Activated CD4-positive, alpha-beta T cell treated with anti-CD3 and anti-CD28 coated beads for 48 hours (primary cell): ENCODE results near the gene ULBP2.
A peak's percentile ranks its signal among the peaks of the same experiment; 100 is the strongest.
"Not testable (repeated sequence)": the region's sequence is repeated elsewhere in the genome, so short reads cannot be mapped to it uniquely, and the experiment has no call there.

Experiments used
- DNase-seq: peaks from one replicate; pipeline ENCODE4 v3.0.0-alpha.2; 2020

Gene ULBP2

DNA sequence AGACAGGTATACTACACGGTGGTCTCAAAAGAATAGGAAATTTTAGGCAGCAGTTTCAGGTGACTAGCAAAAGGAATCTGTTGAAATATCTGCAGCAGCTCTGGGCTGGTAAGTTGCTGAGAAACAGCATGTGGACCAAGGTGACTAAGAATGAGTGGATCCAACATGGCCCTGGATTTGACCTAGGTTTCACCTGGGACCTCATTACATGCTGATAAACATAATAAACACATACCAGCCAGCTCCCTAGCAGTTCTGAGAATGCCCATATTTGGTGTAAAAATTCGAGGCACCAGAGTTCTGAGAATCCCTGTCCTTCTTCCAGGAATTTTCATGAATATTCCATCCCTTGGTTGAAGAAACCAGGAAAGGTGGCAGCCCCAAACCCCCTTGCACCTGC lies 11.6 kb downstream of the ULBP2 start:
- not testable (repeated sequence) for DNase-seq

DNA sequence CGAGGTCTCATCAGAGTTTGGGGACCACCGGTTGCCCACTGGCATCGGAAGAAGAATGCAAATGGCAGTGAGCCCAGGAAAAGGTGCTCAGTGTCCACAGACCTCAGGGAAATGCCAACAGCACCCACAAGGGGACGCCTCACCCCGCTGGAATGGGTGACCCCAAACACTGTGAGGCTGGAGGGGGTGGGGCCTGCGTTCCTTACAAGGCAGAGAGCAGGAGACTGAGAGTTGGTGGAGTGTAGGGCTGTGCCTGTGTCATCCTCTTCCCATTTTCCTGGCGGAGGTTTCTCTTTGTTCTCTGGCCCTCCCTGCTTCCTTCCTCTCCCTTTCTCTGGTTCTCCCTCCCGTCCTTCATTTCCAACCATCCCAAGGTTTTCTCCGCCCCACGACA lies 12.1 kb downstream of the ULBP2 start:
- not testable (repeated sequence) for DNase-seq

DNA sequence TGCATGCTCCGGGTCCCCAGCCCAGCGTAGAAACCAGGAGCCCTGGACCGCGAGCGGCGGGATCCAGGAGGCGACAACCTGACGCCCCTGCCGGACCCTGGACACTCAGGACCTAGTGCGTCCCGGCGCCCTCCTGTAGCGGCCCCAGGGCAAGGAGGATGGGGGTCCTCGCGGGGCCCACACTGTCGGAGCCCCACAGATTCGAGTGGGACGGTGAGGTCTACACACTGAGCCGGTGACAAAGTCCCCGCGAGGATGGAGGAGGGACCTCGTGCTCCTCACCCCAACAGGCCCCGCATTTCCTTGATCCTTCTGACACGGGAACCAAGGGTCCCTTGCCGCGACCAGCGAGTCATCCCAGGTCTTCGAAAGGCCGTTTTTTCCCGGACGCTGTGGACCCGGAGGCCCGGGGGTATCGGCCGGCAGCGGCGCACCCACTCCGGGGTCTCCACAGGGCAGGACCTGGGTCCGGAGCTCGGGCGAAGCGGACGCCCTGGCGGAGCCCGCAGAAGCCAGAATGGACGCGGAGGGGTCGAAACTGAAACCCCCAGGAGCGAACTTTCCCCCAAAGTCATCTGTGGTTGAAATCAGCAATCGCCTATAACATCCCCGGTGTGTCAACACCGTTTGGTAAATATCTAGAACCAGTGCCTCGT lies 12.6 kb downstream of the ULBP2 start:
- DNase-seq: not testable (repeated sequence)

DNA sequence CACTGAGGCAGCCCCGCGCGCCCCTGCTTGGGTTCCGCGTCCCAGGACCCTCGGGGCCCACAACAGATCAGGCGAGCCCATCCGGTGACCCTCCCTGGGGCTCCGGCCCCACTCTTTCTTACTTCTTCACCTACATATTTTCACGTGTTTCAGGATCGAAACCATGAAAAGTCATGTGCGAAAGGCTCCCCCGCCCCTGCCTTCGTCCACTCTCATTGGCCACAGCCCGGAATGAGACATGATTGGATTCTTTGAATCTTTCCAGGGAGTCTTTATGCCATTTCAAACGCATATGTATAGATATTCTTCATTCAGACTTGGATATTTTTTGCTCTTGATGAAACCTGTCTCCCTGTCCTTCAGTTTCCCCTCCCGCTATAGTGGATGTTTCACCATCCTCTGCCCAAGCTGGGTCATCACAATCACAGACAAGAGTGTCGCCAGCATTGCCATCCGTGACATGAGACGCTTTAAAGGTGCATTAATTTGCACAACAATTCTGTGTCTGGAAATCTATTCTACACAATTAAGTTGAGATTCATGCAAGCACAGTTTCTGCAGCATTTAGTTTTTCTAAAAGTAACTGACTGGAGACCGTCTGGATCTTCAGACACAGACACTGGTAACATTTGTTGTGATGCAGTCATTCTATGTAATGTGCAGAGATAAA lies 13.3 kb downstream of the ULBP2 start:
- not testable (repeated sequence) for DNase-seq

DNA sequence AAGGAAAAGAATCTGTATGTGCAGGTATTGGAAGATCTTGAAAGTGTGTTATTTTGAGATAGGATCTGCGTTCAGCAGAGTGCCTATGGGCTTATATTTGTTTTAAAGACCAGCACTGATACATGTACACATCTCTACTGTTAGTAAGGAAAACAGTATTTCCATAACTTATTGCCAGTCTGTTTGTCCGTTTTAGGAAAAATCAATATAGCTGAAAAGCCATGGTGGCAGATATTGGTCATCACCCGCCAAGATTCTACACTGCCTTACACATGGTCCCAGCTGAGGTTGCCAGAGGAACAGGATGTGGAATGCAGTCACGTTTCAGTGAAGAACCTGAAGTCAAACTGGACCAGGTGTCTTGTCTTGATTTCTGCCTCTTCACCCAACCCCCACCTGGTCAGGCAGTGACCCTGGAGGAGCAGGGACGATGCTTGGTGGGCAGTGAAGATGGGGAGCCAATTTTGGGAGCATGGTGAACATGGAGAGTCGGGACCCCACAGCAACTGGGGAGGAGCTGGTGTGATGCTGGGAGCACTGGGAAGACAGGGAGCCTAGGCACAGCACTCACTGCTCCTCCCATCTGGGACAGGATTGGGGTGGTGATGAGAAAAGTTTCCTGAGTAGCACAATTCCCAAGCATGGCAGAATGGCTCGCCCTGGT lies 14.0 kb downstream of the ULBP2 start:
- not testable (repeated sequence) for DNase-seq

DNA sequence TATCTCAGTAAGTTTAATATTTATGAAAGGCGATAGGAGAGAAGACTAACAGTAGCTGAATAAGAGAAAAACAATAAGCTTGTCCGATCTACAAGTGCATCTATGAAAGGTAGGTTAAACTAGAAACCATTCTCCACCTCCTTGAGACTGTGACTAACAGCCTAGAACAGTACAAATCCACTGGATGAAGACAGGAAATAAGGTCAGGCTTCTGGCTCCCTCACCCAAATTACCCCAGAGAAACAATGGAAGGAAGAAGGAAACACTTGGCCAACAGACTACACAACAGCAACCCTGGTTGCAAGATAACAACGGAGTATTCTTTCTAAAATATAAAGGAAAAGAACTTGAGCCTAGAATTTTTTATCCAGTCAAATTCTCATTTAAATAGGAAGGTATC lies 16.3 kb downstream of the ULBP2 start:
- DNase-seq: not testable (repeated sequence)

DNA sequence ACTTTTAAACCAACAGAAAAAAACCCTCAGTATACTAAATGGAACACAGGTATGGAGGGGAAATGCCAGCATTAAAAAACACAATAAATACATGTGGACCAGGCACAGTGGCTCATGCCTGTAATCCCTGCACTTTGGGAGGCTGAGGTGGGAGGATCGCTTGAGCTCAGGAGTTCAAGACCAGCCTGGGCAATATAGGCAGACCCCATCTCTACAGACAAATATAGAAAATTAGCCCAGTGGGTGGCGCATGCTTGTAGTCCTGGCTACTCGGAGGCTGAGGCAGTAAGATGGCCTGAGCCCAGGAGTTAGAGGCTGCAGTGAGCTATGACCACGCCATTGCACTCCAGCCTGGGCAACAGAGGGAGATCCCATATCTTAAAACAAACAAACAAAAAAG lies 18.0 kb downstream of the ULBP2 start:
- not testable (repeated sequence) for DNase-seq

DNA sequence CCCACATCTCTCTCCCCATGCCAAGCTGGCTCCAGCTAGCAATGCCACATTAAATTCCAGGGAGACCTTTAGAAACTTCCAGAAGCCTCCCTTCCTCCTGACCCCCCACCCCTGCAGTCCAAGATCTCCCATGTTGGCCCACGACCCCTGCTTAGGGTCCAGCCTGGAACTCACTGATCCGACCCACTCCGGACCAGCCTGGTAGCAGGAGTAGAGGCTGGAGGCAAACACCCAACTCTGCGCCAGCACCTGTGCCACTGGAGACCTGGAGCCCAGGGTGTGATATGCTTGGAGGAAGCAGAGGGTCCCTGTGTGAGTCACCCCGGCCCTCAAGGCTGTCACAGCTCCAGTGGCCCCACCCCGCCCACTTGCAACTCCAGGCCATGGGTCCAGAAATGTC lies 18.7 kb downstream of the ULBP2 start:
- no peak for DNase-seq

DNA sequence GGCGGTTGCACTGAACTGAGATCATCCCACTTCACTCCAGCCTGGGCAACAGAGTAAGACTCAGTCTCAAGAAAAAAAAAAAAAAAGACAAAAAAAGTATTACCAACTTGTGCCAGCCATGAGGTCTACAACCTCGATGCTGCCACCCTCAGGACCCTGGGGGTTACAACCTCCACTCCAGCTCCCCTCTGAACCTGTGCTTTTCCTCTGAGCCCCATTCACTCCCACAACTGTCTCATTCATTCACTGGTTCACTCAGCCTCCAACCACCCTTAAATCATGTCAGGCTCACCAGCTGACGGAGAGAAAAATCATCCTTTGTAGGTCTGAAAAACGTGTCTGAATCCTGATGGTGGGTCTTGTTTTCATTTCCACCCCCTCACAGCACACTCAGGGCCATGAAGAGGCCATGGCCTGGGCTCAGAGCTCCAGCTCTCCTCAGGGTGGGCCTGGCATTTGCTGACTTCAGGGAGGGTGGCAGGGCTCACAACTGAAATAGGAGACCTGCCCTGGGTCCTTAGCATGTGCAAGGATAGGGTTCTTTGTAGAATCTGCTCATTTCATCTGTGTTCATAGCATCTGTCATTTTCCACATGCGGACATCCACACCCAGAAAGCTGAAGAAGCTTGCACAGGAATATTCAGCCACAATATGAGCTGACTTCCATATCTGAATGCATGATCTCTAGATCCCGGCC lies 20.1 kb downstream of the ULBP2 start:
- peak; percentile 60 for DNase-seq

DNA sequence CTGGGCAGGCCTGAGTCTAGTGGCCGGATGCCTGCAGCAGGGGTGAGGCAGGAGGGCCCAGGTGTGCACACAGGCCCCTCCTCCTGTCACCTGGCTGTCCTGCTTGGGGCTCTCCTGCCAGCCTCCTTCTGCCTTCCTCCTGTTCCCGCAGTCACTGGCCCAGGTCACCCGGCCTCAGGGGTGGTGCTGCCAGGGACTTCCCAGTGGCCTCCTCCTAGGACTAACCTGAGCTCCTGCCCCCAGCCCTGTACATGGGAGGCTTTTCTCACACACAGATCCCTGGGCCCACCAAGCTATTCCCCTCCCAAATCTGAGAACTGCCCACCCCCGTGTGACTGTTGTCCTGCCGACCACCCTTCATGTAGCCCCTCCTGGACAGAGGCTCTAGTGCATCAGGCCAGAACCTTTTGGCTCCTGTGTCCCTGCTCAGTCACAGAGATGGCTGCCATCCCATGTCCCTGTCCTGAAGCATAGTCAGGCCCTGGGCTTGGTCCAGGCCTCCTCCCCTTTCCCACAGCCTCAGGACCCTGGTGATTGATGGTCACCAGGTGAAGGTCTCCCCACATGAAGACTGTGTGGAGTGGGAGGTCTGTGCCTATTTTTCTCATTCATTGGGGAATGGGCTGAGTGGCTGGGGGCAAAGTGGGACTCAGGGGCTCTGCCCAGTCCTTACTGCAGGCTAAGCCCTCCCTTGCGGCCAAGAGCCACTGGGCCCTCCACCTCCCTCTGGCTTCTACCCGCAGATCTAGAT lies 20.8 kb downstream of the ULBP2 start:
- no peak for DNase-seq

DNA sequence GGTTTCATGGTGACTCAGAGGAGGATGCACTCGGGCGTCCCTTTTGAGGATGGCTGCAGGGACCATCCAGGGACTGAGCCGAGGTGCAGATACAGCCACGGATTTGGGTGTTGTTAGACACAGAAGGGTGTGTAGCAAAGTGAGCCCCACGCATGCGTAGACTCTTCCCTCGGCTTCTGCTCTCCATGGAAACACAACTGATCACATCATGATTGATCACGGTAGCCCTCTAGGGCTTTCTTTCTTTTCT lies 21.3 kb downstream of the ULBP2 start:
- DNase-seq: peak; percentile 68

DNA sequence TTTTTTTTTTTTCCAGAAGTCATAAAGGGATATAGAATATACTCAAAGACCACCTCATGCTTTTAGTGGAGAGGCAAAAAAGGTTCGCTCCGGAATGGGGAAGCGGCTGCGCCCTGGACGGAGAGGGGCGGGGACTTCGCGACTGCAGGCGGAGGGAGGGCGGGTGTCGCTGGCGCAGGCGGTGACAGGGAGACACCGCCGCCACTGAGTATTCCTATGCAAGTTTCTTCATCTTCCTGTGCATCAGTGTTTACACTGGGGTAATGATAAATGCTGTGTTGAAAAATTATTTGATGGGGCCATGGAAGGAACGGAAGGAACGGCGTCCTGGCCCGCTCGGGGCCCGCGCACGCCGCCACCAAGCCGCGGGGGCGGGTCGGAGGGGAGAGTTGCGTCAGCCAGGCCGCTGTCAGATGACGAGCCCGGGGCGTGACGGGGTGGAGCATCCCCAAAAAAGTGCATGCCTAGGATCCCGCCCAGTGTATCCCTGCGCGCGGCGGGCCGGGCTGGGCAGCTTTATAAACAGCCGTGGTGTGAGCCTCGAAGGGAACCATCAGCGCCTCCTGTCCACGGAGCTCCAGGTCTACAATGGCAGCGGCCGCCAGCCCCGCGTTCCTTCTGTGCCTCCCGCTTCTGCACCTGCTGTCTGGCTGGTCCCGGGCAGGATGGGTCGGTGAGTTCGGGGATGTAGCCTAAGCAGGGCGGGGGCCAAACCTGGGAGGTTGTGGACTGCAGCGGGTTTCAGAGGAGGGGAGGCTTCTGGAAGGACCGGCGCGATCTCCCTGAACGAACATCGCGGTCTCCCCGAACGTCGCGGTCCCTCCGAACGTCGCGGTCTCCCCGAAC lies 21.9 kb downstream of the ULBP2 start, which contains the start of gene ULBP1:
Gene ULBP1 (plus strand): TSS at position 482 of the 846 bp plus-strand sequence. CDS start 107 bp downstream, at position 589.
- peak; percentile 92 for DNase-seq

DNA sequence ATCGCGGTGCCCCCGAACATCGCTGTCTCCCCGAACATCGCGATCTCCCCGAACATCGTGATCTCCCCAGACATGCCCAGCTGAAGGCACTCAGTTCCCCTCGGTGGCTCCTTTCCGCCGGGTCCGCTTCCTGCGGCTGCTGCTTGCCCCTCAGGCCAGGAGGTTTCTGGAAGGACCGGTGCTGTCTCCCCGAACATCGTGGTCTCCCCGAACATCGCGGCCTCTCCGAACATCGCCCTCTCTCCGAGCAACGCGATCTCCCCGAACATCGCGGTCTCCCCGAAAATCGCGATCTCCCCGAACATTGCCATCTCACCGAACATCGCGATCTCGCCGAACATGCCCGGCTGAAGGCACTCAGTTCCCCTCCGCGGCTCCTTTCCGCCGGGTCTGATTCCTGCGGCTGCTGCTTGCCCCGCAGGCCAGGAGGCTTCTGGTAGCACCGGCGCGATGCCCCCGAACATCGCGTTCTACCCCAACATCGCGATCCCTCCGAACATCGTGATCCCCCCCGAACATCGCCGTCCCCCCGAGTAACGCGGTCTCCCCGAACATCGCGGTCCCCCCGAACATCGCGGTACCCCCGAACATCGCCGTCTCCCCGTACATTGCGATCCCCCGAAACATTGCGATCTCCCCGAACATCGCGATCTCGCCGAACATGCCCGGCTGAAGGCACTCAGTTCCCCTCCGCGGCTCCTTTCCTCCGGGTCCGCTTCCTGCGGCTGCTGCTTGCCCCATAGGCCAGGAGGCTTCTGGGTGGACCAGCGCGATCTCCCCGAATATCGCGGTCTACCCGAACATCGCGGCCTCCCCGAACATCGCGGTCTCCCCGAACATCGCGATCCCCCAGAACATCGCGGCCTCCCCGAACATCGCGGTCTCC lies 22.7 kb downstream of the ULBP2 start:
- DNase-seq: peak; percentile 30

DNA sequence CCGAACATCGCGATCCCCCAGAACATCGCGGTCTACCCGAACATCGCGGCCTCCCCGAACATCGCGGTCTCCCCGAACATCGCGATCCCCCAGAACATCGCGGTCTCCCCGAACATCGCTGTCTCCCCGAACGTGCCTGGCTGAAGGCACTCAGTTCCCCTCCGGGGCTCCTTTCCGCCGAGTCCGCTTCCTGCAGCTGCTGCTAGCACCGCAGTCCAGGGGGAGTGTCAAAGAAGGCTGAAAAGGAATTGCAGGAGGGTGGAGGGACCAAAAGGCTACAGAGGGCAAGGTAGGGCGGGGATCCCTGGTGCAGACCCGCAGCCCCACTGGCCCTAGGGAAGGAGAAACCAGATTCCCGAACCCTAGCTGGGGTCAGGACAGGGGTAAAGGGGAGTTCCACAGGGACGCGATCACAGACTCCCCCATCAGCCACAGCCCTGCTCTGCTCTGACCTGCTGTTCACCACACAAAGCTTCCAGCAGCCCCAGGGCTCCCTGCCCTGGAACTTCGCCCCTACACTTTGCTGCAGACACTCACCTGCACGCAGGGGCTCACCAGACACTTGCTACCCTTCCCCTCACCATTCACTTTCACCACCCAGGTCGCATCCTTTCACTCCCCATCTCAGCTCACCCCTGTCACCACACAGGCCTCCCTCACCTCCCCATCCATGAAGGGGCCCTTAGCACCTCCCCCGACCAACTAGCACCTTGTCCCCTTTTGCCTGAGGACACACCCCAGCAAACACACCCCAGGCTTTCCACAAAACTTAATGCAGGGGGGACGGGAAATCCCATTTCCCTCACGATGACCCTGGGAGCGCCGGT lies 23.6 kb downstream of the ULBP2 start:
- no peak for DNase-seq

DNA sequence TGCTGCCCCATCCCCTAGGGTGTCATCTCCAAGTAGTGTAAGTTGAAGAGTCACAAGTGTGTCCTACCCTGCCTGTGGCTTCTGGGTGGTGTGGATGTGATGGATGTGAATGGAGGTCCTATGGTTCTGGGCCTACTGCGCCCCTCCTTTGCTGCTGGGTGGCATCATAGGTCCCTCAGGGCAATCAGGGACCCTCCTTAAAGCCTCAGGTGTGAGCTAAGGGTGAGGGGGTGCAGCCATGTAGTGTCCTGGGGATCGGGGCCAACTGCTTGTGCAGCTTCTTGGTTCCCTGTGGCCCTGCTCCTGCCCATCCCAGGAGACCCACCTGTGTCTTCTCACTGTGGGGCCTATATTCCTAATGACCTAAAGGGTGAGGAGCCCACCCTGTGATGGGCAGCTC lies 24.5 kb downstream of the ULBP2 start:
- not testable (repeated sequence) for DNase-seq

DNA sequence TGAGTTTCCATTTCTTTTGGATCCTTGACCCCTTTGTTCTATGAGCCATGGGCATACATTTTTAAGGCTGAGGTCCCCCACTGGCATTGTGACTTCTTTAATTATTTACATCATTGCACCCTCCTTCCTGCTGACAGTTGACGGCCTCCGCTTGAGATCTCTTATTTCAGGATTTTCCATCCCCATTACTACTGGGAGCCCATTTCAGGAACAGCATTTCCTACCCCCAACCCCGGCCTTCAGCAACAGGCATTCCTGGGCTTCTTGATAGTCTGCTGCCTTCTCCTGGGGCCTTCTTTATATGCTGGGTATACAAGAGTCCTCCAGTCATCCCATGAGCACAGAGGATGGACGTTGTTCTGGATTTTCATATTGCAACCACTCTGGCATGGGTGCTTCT lies 25.8 kb downstream of the ULBP2 start:
- DNase-seq: no peak

DNA sequence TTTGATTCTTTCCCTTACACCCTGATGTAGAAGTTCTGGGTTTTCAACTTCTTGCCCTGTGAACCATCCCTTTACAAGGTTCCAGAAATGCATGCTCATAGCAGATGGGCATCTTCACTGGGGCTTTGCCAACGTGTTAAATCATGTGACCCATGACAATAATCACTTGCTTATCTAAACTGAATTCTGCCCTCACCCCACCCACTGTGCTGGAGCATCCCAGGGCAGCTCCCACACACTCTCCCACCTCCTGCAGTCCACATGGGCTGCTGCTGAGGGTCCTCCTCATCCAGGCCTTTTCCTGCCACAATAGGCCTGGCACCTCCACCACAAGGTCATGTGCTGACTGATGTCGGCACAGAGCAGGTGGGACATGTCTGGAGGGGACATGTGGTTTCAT lies 26.2 kb downstream of the ULBP2 start:
- DNase-seq: not testable (repeated sequence)

DNA sequence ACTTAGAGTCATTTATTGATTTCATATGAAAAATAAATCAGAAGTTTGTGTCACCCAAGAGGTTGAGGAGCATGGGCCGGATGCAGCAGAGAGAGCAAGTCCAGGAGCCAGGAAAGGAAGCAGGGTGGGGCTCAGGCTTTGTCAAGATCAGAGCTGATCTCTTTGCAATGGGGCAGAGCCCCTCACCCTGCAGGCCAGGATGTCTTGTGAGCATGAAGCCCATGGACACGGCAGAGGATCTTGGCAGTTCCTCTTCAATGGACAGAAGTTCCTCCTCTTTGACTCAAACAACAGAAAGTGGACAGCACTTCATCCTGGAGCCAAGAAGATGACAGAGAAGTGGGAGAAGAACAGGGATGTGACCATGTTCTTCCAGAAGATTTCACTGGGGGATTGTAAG lies 27.1 kb downstream of the ULBP2 start:
- DNase-seq: not testable (repeated sequence)

DNA sequence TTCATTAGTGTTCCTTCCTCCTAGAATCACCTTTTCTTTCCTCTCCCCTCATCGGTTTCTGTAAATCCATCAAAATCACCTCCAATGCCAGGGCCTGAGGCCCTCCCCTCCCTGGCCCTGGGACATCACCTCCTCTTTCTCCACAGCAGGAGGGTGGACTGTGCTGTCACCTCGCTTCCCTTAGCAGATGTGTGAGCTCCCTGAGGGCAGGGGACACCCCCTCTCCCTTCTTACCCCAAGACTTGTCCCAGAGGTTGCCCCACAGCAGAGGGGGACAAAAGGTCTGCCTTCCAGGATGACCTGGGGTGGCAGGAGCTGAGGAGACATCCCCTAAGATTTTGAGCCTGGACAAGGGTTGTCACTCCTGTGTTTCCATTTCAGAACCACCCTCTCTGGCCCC lies 27.8 kb downstream of the ULBP2 start:
- no peak for DNase-seq

DNA sequence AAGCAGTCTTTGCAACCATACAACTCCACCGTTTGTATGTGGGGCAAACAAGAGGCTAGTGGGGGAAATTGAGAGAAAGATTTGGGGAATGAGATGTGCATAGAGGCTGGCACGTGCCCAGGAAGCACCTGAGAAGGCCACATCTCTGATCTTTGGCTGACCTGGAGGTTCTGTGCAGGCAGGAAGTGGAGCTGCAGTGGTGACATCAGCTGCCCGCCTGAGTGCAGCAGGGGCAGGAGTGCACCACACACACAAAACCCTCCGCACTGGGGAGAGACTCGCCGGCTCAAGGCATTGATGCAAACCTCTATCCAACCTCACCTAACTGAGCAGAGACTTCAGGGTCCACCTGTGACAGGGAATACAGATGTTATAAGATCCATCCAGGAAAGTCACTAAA lies 32.6 kb downstream of the ULBP2 start:
- DNase-seq: not testable (repeated sequence)
